NCI-H2227 treated with DMSO at 0.1 percent for 48 hours (cell line): ENCODE data around the gene ZNF516.
A peak's percentile ranks its signal among the peaks of the same experiment; 100 is the strongest.
"Not testable (repeated sequence)": the region's sequence is repeated elsewhere in the genome, so short reads cannot be mapped to it uniquely, and the experiment has no call there.

Experiments
- DNase-seq: peaks from one replicate; lab custom pipeline; 2025; lab: John Stamatoyannopoulos, UW

ZNF516 gene

DNA sequence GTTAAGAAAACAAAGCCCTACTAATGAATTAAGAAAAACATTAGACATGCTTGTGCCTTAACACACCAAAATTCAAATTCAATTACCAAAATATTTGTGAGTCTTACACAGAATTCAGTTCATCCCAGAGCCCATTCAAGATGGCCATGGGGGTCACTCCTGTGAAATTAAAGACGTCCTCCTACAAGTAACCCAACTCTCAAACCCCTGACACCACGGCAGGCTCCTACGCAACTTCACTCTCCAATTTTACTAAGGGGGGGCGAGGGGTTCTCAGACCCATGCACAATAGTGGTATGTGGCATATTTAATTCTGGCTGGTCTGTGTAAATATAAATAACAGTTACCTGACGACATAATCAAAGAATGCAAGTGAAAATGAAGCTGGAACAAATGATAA lies 5.0 kb downstream of the ZNF516 start:
- DNase-seq: no peak

DNA sequence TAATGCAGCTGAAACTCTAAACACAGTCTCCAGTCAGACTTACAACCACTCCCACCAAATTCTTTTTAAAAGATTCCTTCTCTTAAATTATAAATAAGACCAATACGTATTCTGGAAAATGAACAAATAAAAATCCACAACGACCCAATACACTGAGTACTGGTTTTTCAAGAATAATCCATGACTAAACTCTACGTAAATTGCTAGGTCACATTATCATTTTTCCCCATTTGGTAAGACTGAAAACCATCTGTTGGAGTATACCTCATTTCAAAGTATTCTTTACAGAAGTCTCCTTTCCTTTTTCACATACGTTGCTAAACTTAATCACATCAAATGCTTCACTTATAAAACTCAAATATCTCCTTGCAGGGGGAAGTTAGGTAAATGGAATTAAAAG lies 6.0 kb downstream of the ZNF516 start:
- DNase-seq: no peak

GRCh38 chr18:76488190-76488589 lies 6.9 kb downstream of the ZNF516 start:
- DNase-seq: no peak

DNA sequence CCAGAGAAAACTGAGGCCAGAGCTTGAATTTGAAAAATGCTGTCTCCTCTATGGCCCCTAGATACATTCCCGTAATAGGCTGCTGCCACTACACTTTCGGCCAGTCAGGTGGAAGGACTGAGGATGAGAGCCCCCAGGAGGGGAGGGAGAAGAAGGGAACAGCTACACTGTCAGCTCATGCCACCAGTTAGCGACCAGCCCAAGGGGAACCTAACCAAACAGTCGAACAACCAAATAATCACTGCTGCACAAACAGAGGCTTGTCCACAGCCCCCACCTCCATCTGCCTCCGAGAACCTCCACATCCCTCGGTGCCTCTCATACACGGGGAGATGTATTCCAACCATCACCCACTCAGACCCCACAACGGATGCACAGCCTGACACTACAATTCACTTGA lies 7.3 kb downstream of the ZNF516 start:
- peak; percentile 27 for DNase-seq

DNA sequence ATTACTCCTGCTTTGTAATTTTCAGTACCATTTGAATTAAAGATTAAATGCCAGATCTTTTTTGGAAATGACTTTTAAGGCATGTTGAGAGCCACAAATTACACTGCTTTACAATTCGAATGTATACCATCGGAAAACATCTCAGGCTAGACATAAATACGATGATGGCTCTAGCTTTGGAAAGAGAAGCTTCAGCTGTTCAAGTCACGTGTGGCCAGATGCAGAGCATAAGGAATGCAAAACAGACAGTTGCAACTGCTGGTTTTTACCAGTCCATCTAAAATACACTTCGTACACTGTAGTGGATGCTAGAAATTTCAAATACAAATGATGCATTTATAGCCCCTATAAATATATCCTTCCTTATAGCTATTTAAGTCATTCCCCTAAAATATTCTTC lies 8.0 kb downstream of the ZNF516 start:
- DNase-seq: no peak

- no peak for DNase-seq
Observed at GRCh38 chr18:76486574-76486973, 8.5 kb downstream of the ZNF516 start.

- DNase-seq: no peak
Observed at GRCh38 chr18:76486038-76486437, 9.0 kb downstream of the ZNF516 start.

GRCh38 chr18:76484749-76485387 lies 10.2 kb downstream of the ZNF516 start:
- no peak for DNase-seq

DNA sequence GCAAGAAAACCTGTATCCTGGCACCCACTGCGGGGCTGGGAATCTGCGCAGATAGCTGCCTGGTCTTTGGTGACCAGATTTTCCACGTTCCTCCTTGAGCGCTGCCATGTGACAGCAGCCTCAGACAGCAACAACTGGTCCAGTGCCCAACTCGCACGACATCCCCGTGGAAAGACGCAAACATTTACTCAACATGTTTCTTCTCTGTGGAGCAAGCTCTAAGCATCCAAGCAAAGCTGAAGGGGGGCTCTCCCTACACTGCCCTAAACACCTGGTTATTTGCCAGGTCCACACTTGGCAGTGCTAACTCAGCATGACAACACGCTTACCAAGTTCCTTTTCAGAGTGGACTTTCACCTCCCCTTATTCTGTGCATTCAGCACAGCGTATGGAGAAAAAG lies 11.3 kb downstream of the ZNF516 start:
- DNase-seq: no peak

- DNase-seq: no peak
Observed at GRCh38 chr18:76482971-76483691, 11.9 kb downstream of the ZNF516 start.

GRCh38 chr18:76482267-76482666 lies 12.8 kb downstream of the ZNF516 start:
- no peak for DNase-seq

- DNase-seq: no peak
Observed at GRCh38 chr18:76480913-76481312, 14.1 kb downstream of the ZNF516 start.

- no peak for DNase-seq
Observed at GRCh38 chr18:76479351-76480238, 15.4 kb downstream of the ZNF516 start.

DNA sequence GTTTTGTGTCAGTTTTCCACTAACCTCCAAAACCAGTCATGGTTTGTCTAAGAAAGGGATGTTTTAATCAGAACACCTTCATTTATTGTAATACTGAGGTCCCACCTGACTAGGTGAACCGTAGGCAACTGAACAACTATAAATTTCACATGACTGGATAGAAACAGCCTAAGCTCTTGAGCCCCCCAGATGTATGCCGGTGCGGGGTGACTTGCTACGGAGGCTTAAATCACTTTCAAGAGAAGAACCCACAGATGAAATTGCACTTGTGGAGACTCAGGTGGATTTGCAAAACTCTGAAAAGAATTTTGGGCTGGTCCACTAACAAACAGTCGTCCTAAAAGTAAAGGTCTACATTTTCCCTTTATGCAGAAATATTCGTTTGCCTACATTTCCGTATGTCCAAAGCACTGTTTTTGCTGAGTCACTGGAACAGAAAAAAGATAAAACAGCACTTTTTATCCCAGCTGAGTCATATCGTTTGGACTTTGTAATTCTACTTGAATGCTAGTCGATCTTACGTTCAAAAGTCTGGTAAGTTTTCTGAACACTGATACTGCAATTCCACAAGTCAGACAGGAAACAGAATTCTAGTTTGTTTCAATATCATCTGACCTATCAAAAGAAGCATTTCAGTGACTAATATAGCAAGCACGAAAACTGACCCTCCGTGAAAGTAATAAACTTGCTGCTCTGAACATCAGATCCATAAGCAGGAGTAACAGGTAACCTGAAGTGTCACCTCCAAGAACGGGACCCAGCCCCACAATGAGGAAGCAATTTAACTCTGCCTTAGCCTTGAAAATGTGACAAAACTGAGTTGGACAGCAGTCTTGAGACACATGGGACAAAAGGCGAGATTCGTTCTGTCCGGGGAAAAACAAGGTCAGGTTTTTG lies 18.1 kb downstream of the ZNF516 start:
- DNase-seq: no peak

DNA sequence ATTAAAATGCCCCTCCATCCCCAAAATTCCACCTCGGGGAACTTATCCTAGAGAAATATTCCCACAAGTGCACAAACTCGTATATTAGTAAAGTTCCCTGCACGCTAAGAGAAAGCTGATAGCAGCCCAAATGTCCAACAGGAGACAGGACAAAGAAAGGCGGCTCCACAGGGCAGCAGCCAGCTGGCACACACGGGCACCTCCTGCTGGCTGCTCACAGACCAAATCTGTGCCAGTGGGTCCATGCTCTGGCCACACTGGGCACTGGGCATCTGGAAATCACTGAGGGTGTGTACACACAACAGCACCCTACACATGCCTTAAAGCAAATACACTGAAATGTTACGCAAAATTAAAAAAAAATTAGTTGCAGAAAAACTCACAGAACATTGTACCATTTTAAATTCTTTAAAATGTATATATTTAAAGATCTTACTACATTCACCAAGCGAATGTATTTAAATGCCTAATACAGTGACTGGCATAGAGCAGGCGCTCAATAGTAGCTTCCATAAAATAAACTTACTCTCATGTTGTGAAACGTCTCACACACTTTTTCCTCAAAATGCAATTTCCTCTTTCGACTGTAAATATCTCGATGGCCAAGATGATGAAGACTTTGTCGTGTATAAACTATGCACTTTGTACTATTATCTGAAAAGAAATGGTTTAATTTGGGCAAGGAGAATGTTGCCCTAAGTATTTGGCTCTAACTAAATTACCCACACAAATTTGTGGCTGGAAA lies 19.4 kb downstream of the ZNF516 start:
- no peak for DNase-seq

DNA sequence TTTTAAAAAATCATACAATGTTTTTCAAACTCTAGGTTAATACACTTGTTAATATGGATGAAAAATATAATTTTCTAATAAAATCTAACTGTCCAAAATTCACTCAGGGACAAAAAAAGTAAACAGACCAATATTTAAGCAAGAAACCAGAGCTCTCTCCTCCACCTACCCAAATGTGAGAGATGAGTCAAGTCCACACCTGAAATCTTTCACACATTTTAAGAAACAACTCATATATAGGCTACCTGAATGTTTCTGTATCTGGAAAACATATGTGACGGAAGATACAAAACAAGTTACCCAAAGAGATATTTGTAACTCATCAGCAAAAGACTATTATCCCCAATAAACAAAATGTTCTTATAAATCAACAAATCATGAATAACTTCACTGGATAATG lies 20.2 kb downstream of the ZNF516 start:
- no peak for DNase-seq

DNA sequence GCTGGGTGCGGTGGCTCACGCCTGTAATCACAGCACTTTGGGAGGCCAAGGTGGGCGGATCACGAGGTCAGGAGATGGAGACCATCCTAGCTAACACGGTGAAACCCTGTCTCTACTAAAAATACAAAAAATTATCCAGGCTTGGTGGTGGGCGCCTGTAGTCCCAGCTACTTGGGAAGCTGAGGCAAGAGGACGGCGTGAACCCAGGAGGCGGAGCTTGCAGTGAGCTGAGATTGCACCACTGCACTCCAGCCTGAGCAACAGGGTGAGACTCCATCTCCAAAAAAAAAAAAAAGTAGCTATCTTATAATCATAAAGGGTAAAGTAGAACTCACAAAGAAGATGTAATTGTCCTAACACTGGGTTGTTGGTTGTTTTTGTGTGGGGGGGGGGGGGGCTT lies 21.5 kb downstream of the ZNF516 start:
- DNase-seq: not testable (repeated sequence)

- no peak for DNase-seq
Observed at GRCh38 chr18:76472829-76473228, 22.2 kb downstream of the ZNF516 start.

DNA sequence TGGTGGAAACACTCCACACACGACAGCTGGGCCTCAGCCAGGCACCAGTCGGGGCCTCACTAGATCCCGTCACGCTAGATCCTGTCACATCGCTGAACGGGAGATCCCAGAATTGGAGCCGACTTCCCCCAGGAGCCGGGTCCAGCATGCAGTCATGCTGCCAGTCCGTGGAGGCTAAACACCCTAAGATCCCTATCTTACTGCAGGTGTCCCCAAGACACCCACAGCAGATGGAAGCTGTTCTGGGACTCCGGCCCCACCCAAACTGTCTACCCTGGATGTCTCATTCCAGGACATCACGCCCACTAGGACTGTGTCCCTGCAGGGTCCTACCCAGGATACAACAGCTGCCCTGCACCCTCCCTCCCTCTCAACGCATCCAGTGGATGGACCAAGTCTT lies 23.4 kb downstream of the ZNF516 start:
- no peak for DNase-seq

DNA sequence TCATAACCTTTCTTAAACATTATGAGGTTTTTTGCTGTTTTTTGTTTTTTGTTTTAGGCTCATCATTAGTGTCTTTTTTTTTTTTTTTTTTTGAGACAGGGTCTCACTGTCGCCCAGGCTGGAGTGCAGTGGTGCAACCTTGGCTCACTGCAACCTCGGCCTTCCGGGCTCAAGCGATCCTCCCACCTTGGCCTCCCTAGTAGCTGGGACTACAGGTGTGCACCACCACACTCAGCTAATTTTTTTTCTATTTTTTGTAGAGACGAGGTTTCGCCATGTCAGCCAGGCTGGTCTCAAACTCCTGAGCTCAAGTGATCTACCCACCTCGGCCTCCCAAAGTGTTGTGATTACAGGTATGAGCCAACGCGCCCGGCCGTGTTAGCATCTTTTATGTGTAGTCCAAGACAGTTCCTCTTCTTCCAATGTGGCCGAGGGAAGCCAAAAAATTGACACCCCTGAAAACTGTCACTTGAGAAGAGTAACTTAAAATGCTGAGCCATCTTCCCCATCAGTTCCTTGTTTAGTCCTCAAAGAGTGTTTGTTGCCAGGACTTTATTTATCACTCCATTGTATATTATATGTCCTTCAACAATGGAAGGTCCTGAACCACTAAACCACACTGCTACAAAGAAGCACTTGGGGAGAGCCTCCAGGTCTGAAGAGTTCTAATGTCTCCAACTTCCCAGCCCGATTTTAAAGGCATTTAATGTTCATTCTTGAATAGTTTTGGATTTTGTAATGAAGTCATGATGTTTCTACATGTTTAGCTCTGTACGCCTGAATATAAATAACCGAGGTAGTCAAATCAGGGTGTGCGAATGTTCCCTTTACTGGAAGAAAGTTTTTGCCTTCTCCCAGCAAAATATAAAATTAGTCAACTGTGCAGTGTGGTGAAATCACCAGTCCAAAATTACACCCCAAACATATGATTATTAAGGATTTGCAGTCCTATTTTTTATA lies 26.4 kb downstream of the ZNF516 start:
- DNase-seq: no peak
